Cardiac ventricle fibroblast (primary cell): Measurements from ENCODE around the gene CPTP. TPM values are rescaled to one million over a fixed set of nuclear protein-coding genes. Genes with fewer than 3 reads are reported as not detected.

Source experiments
- total RNA-seq: library from RNA; depleted of rRNA; stranded (reverse); fragments of >200 nt; gene quantifications from 2 replicates; pipeline ENCODE4 v1.2.3, GENCODE V29; 2015

Gene CPTP
- 23.7 and 25.1 TPM in 2 replicates for total RNA-seq

GRCh38 chr1:1324524-1325287 lies at the start of gene CPTP, which contains the start of gene INTS11:
Gene CPTP (plus strand): TSS chr1:1324802. CDS start chr1:1326911, 2,109 bp downstream.
Gene INTS11 (minus strand): TSS chr1:1324660. CDS start chr1:1324608, 52 bp downstream.

GRCh38 chr1:1307923-1308755 lies 16.5 kb upstream of the CPTP start, which contains the start of the genes ACAP3 and PUSL1:
Gene ACAP3 (minus strand): TSS chr1:1307930. CDS start chr1:1307815, 115 bp downstream.
Gene PUSL1 (plus strand): TSS chr1:1308597. CDS start chr1:1308644, 47 bp downstream.

GRCh38 chr1:1331068-1331965 lies 6.7 kb downstream of the CPTP start, which contains the start of gene TAS1R3:
Gene TAS1R3 (plus strand): TSS chr1:1331280. CDS start chr1:1331346, 66 bp downstream.

GRCh38 chr1:1349256-1350012 lies 24.8 kb downstream of the CPTP start, which contains the start of gene DVL1:
Gene DVL1 (minus strand): TSS chr1:1349418. CDS start chr1:1349065, 353 bp downstream.

GRCh38 chr1:1358433-1359271 lies 34.0 kb downstream of the CPTP start, which contains the start of gene MXRA8:
Gene MXRA8 (minus strand): TSS chr1:1358555. CDS start chr1:1358504, 51 bp downstream.

GRCh38 chr1:1374929-1375662 lies 50.5 kb downstream of the CPTP start, which contains the start of gene AURKAIP1:
Gene AURKAIP1 (minus strand): TSS chr1:1375207. CDS start chr1:1374756, 451 bp downstream.

Other genes starting within 250 kb of the CPTP start
- 5.5 and 11.3 TPM in 2 replicates for gene C1orf159, start 208.7 kb upstream of the CPTP start, total RNA-seq
- not detected in 2 replicates for gene TTLL10, start 150.9 kb upstream of the CPTP start, total RNA-seq
- gene TNFRSF18, start 118.2 kb upstream of the CPTP start, total RNA-seq, result 4.1 TPM in 1 of 2 replicates, not detected in the other
- 3.3 and 5.9 TPM in 2 replicates for gene TNFRSF4, start 110.6 kb upstream of the CPTP start, total RNA-seq
- gene SDF4, start 92.8 kb upstream of the CPTP start, total RNA-seq, result 201 and 230 TPM in 2 replicates
- gene B3GALT6, start 92.6 kb upstream of the CPTP start, total RNA-seq, result 32.1 and 35.6 TPM in 2 replicates
- 0.25 and 0.93 TPM in 2 replicates for gene C1QTNF12, start 78.1 kb upstream of the CPTP start, total RNA-seq
- gene UBE2J2, start 50.9 kb upstream of the CPTP start, total RNA-seq, result 37.2 and 39.1 TPM in 2 replicates
- 0.44 and 1.2 TPM in 2 replicates for gene SCNN1D, start 44.4 kb upstream of the CPTP start, total RNA-seq
- 24.8 and 30.2 TPM in 2 replicates for gene ACAP3, start 16.9 kb upstream of the CPTP start, total RNA-seq
- gene PUSL1, start 16.2 kb upstream of the CPTP start, total RNA-seq, result 32.4 and 33.3 TPM in 2 replicates
- gene INTS11, start 142 bp upstream of the CPTP start, total RNA-seq, result 55.9 and 57.5 TPM in 2 replicates
- gene TAS1R3, start 6.5 kb downstream of the CPTP start, total RNA-seq, result 0.06 TPM in 1 of 2 replicates, not detected in the other
- gene DVL1, start 24.6 kb downstream of the CPTP start, total RNA-seq, result 34.1 and 38.3 TPM in 2 replicates
- 630 and 641 TPM in 2 replicates for gene MXRA8, start 33.8 kb downstream of the CPTP start, total RNA-seq
- 105 and 109 TPM in 2 replicates for gene AURKAIP1, start 50.4 kb downstream of the CPTP start, total RNA-seq
- 119 and 121 TPM in 2 replicates for gene CCNL2, start 74.5 kb downstream of the CPTP start, total RNA-seq
- gene MRPL20, start 82.5 kb downstream of the CPTP start, total RNA-seq, result 91.9 and 98.0 TPM in 2 replicates
- 0.20 and 1.00 TPM in 2 replicates for gene ANKRD65, start 96.5 kb downstream of the CPTP start, total RNA-seq
- gene VWA1, start 110.9 kb downstream of the CPTP start, total RNA-seq, result 6.9 and 14.0 TPM in 2 replicates
- not detected in 2 replicates for gene ATAD3C, start 124.9 kb downstream of the CPTP start, total RNA-seq
- 8.6 and 9.3 TPM in 2 replicates for gene ATAD3B, start 147.0 kb downstream of the CPTP start, total RNA-seq
- 19.9 and 27.5 TPM in 2 replicates for gene ATAD3A, start 187.4 kb downstream of the CPTP start, total RNA-seq
- gene TMEM240, start 215.8 kb downstream of the CPTP start, total RNA-seq, result 1.2 and 5.8 TPM in 2 replicates